ENCODE measurements around the gene SULT2B1.

DNA sequence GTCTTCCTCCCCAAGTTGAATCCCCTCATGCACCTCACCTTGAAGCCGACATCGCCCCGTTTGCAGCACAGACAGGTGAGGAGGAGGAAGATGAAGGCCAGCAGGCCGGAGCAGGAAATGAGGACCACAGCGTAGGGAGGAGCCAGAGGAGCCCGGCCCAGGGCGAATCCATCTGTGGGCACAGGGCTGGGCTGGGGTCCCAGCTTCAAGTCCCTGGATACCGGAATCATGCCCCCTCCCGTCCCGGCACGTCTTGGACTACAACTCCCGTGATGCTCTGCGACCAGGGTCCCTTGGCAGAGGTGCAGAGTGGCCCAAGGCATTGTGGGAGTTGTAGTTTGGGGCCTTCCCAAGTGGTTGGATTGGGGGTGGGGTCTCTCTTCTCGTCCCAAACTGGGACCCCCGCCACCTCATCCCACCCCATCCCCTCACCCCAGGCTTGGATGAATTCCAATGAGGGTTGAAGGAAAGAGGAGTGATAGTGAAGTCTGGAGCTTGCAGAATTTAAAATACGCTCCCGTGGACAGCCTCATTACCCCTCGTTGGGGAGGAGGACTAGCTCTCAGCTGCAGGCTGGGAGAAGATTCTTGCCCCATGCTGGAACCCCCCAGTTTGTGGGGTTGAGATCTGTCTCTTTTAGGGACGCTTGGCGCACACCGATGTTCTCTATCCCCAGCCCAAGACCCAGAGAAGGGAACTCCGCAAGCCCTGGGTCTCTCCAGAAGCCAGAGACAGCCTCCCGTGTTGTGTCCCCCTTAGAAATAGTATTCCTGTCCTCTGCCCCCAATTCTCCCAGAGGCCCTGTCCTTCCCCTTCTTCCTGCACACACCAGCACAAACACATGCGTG is 41.3 kb upstream of the SULT2B1 start:
- TF ChIP-seq, protein P1, sequence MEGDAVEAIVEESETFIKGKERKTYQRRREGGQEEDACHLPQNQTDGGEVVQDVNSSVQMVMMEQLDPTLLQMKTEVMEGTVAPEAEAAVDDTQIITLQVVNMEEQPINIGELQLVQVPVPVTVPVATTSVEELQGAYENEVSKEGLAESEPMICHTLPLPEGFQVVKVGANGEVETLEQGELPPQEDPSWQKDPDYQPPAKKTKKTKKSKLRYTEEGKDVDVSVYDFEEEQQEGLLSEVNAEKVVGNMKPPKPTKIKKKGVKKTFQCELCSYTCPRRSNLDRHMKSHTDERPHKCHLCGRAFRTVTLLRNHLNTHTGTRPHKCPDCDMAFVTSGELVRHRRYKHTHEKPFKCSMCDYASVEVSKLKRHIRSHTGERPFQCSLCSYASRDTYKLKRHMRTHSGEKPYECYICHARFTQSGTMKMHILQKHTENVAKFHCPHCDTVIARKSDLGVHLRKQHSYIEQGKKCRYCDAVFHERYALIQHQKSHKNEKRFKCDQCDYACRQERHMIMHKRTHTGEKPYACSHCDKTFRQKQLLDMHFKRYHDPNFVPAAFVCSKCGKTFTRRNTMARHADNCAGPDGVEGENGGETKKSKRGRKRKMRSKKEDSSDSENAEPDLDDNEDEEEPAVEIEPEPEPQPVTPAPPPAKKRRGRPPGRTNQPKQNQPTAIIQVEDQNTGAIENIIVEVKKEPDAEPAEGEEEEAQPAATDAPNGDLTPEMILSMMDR (IDR thresholded peaks at IDR 0.05): no peak
- no peak for TF ChIP-seq ZFX (IDR thresholded peaks at IDR 0.05; ENCODE audit: borderline replicate concordance)

Measured in 22Rv1 (cell line).